GM12878 (cell line): ENCODE results near the gene PLP1.

ENCODE experiments used
- ATF3 ChIP-seq: IDR thresholded peaks from 2 replicates; pipeline ENCODE4 v1.6.1; 2011; ENCODE audit warnings: low read depth, mild to moderate bottlenecking, low read length, moderate library complexity, borderline replicate concordance; ENCODE audit errors: extremely low read depth
- CBFB ChIP-seq: IDR thresholded peaks from 2 replicates; pipeline ENCODE4 v1.6.1; 2016; ENCODE audit warnings: antibody characterized with exemption, low read depth
- CHD1 ChIP-seq: IDR thresholded peaks from 2 replicates; pipeline ENCODE4 v1.6.1; 2012; ENCODE audit warnings: low read depth, low read length, improper control_type of control experiment
- ELK1 ChIP-seq: IDR thresholded peaks from 2 replicates; pipeline ENCODE4 v1.6.1; 2012; ENCODE audit warnings: low read depth, low read length, improper control_type of control experiment
- EZH2 ChIP-seq: IDR thresholded peaks from 2 replicates; pipeline ENCODE4 v1.6.1; 2012; ENCODE audit warnings: low read depth, mild to moderate bottlenecking, control low read depth, inconsistent platforms, low read length, borderline replicate concordance; ENCODE audit not compliant: control insufficient read depth
- FOXM1 ChIP-seq: IDR thresholded peaks from 2 replicates; pipeline ENCODE4 v1.6.1; 2012; ENCODE audit warnings: low read depth, mild to moderate bottlenecking, inconsistent platforms, low read length, moderate library complexity
- KDM1A ChIP-seq: fragments of 200-600 bp; sonication (generic); IDR thresholded peaks from 2 replicates; pipeline ENCODE4 v1.6.1; 2016; ENCODE audit warnings: borderline replicate concordance
- POLR2AphosphoS5 ChIP-seq: IDR thresholded peaks from 2 replicates; pipeline ENCODE4 v1.6.1; 2011; ENCODE audit warnings: mild to moderate bottlenecking, low read length, inconsistent platforms
- SMC3 ChIP-seq: IDR thresholded peaks from 2 replicates; pipeline ENCODE4 v1.6.1; 2011; ENCODE audit warnings: low read length, improper control_type of control experiment, borderline replicate concordance
- TF ChIP-seq, protein P1 (sequence below), 3 experiments: IDR thresholded peaks in 2 of 3; conservative IDR thresholded peaks in 1 of 3; 2 replicates each; pipeline ENCODE4 v1.5.1; 2011; ENCODE audit warnings: low read depth in 3 of 3, low read length in 3 of 3, mild to moderate bottlenecking in 3 of 3, control low read depth in 2 of 3, moderate library complexity in 2 of 3, inconsistent platforms in 1 of 3, mixed read lengths in 1 of 3; ENCODE audit not compliant: control insufficient read depth in 2 of 3, insufficient read depth in 1 of 3; ENCODE audit errors: extremely low read depth in 1 of 3
- TF ChIP-seq, protein P2 (sequence below): IDR thresholded peaks from 2 replicates; pipeline ENCODE4 v1.6.1; 2012; ENCODE audit warnings: low read depth, low read length, improper control_type of control experiment

DNA sequence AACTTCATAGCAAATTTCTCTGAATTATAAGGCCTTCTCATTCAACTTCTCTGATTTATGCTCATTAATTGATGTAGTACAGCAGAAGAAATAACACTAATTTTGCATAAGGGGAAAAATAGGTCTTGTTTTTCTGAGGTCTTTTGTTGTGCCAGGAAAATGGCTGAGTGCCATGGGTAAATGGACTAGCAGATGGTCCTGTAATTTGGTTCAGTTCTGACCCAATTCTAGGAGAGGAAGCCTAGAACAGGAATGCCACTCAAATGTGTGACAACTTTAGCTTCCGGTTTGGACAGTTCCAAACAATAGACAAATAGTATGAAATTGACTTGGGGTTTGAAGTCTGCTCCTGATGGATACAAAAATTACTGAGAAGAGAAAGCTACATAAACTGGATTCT, 49.2 kb downstream of the PLP1 start:
- TF ChIP-seq KDM1A = no peak
- TF ChIP-seq, protein P1, sequence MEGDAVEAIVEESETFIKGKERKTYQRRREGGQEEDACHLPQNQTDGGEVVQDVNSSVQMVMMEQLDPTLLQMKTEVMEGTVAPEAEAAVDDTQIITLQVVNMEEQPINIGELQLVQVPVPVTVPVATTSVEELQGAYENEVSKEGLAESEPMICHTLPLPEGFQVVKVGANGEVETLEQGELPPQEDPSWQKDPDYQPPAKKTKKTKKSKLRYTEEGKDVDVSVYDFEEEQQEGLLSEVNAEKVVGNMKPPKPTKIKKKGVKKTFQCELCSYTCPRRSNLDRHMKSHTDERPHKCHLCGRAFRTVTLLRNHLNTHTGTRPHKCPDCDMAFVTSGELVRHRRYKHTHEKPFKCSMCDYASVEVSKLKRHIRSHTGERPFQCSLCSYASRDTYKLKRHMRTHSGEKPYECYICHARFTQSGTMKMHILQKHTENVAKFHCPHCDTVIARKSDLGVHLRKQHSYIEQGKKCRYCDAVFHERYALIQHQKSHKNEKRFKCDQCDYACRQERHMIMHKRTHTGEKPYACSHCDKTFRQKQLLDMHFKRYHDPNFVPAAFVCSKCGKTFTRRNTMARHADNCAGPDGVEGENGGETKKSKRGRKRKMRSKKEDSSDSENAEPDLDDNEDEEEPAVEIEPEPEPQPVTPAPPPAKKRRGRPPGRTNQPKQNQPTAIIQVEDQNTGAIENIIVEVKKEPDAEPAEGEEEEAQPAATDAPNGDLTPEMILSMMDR (IDR thresholded peaks at IDR 0.05 in 2 of 3, conservative IDR thresholded peaks at IDR 0.05 in 1 of 3; ENCODE audit: control insufficient read depth in 2 of 3, extremely low read depth in 1 of 3, insufficient read depth in 1 of 3, low read depth in 3 of 3, low read length in 3 of 3) = no peak
- TF ChIP-seq FOXM1 = no peak
- no peak for TF ChIP-seq CHD1
- no peak for TF ChIP-seq CBFB
- TF ChIP-seq, protein P2, sequence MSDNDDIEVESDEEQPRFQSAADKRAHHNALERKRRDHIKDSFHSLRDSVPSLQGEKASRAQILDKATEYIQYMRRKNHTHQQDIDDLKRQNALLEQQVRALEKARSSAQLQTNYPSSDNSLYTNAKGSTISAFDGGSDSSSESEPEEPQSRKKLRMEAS = no peak
- TF ChIP-seq EZH2 = no peak
- no peak for TF ChIP-seq POLR2AphosphoS5
- TF ChIP-seq ATF3 = no peak
- no peak for TF ChIP-seq SMC3
- no peak for TF ChIP-seq ELK1
